ENCODE data around the gene SYT5.
"Not testable (repeated sequence)": the region's sequence is repeated elsewhere in the genome, so short reads cannot be mapped to it uniquely, and the experiment has no call there.

The SYT5 gene

DNA sequence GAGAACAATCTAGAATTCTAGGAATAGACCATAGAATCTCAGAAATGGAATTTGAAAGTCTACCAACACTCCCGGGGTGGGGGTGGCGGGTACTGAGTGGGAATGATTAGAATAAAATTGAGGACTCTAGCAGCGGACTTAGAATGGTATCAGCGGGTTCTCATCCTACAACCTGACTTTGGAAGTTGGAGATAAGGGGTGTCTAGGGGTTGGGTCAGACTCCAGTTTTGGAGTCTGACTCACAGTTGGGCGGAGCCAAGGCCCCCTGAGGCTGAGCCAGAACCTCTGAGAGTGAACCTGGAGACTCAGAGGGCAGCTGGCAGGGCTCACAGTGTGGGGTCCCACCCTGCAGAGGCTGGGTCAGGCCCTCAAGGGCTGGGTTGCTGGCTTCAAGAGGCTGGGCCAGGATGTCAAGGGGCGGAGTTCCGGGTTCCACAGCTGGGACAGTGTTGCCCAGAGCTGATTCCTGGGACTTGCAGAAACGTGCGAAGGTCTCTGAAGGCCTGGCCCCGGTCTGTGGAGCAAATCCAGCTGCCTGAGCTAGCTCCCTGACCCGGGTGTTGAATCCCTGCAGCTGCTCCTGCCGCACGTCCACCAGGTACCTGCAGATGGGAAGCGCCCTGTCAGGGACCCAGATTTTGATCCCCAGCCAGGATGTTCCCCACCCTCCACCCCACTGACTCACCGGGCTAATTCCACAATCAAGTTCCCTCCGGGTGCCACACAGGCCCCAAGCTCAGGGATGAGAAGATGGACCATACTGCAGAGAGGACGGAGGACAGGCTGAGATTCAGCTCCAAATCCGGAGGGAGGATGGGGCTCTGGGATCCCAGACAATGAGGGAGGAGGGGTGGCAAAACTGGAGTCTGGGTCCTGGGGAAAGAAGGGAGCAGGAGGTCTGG is 21.0 kb downstream of the SYT5 start:
- TF ChIP-seq, protein P1, sequence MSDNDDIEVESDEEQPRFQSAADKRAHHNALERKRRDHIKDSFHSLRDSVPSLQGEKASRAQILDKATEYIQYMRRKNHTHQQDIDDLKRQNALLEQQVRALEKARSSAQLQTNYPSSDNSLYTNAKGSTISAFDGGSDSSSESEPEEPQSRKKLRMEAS (IDR thresholded peaks at IDR 0.05; ENCODE audit: low read depth, low read length): no peak
- TF ChIP-seq MYC (IDR thresholded peaks at IDR 0.05; ENCODE audit: low read depth, low read length) (no peak), POLR2A (IDR thresholded peaks at IDR 0.05; ENCODE audit: extremely low read depth, insufficient read length) (no peak)
- DNase-seq (ENCODE audit: low read depth): peak; percentile 44
- no peak overlapping the region for H3K4me3 ChIP-seq (ENCODE audit: low read depth, low read length)

DNA sequence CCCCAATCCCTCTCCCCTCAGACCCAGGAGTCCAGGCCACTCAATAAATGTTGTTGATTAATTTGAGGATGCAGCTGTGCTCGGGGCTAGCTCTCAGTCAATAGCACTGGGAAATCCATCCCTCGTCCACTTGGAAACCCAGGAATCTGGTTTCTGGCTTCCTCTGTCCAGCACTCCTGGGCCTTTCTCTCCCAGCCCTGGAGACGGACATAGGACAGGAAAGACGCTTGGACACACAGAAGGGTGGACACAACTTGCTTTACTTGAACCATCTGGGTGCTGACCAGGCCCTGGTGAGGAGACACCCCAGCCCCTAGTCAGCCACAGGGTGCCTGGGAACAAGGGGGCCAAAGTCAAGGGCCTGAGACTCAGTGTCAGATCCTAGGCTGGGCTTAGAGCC is 21.7 kb downstream of the SYT5 start:
- TF ChIP-seq, protein P1 (IDR thresholded peaks at IDR 0.05; ENCODE audit: low read depth, low read length): no peak
- TF ChIP-seq MYC (IDR thresholded peaks at IDR 0.05; ENCODE audit: low read depth, low read length): no peak
- no peak for TF ChIP-seq POLR2A (IDR thresholded peaks at IDR 0.05; ENCODE audit: extremely low read depth, insufficient read length)
- TF ChIP-seq, protein P2, sequence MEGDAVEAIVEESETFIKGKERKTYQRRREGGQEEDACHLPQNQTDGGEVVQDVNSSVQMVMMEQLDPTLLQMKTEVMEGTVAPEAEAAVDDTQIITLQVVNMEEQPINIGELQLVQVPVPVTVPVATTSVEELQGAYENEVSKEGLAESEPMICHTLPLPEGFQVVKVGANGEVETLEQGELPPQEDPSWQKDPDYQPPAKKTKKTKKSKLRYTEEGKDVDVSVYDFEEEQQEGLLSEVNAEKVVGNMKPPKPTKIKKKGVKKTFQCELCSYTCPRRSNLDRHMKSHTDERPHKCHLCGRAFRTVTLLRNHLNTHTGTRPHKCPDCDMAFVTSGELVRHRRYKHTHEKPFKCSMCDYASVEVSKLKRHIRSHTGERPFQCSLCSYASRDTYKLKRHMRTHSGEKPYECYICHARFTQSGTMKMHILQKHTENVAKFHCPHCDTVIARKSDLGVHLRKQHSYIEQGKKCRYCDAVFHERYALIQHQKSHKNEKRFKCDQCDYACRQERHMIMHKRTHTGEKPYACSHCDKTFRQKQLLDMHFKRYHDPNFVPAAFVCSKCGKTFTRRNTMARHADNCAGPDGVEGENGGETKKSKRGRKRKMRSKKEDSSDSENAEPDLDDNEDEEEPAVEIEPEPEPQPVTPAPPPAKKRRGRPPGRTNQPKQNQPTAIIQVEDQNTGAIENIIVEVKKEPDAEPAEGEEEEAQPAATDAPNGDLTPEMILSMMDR (IDR thresholded peaks at IDR 0.05; ENCODE audit: low read depth, low read length): no peak
- no peak overlapping the region for H3K4me3 ChIP-seq (ENCODE audit: low read depth, low read length)
- no peak for DNase-seq (ENCODE audit: low read depth)

DNA sequence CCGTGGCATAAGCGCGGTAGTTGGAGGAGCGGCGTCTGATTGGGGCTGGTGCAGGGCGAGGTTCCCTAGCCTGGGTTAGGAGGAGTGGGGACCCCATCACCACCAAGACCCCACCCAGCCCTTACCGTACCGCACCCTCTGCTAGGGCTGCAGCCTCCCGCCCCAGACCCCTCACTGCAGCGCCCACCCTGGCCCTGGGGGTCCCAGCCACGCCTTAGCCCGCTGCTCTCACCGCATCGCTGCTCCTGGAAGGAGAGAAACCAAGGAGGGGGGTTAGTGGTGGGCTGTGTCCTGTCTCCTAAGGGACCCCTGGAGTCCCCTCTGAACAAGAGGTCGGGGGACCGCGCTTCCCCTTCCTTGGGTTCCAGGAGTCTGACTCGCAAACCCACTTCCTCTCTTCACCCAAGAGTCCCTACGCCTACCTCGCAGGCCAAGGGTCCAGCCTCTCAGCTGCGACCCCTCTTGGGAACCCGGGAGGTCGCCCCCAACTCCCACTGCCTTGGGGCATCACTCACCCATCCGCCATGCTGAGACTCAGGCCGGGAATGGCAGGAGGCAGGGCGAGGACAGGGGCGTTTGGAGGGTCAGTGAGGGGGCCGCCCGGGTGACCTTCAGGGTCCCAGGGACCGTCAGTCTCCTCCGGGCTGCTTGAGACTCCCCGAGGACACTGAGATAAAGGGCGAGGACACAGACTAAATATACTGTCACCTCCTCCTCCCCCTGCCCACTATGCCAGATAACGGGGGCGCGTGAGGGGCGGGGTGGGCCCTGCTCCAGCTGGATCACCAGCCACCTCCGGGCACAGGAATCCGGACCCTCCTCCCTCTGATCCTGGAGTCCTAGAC is 22.8 kb downstream of the SYT5 start, which contains the start of gene TNNI3:
TNNI3 (minus strand) TSS at position 669 of the 845 bp plus-strand sequence; CDS start at position 526, 143 bp downstream.
- TF ChIP-seq POLR2A (IDR thresholded peaks at IDR 0.05; ENCODE audit: extremely low read depth, insufficient read length): no peak
- no peak for TF ChIP-seq MYC (IDR thresholded peaks at IDR 0.05; ENCODE audit: low read depth, low read length)
- TF ChIP-seq, protein P2 (IDR thresholded peaks at IDR 0.05; ENCODE audit: low read depth, low read length): no peak
- TF ChIP-seq, protein P1 (IDR thresholded peaks at IDR 0.05; ENCODE audit: low read depth, low read length): no peak
- no peak within 1 kb of the TSS for H3K4me3 ChIP-seq (ENCODE audit: low read depth, low read length)
- no peak for DNase-seq (ENCODE audit: low read depth)

DNA sequence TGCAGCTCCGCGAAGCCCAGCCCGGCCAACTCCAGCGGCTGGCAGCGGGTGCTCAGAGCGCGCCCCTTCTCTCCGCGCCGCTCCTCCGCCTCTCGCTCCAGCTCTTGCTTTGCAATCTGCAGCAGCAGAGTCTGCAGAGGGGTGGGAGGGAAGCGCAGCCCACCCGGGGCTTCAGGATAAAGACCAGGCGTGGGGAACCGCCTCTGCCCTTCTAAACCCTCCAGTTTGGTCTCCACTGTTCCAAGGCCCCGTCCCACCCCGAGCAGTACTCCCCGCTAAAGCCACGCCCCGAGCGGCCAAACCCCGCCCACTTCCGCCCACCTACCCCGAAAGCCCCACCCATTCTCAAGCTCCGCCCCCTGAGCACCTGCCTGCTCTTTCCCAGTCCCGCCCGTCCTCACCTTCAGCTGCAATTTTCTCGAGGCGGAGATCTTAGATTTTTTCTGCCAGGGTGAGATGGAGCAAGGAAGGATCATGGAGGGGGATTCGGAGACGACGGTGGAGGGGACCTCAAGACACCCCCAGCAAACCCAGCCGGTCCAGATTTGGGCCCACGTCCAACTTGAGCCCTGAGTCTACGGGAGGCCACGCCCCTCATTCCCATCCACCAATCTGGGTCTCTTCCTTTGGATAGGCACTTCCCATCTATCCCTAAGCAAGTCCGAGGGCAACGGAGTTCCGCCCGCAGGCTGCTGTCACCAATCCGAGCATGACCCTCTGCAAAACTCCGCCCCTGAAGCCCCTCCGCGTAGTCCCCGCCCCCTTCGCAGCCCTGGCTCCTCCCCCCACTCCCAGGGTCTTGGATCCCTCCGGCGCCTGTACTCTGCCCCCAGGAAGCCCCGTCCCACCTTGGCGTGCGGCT is 23.7 kb downstream of the SYT5 start:
- TF ChIP-seq POLR2A (IDR thresholded peaks at IDR 0.05; ENCODE audit: extremely low read depth, insufficient read length) (no peak), MYC (IDR thresholded peaks at IDR 0.05; ENCODE audit: low read depth, low read length) (no peak)
- TF ChIP-seq, protein P2 (IDR thresholded peaks at IDR 0.05; ENCODE audit: low read depth, low read length): no peak
- TF ChIP-seq, protein P1 (IDR thresholded peaks at IDR 0.05; ENCODE audit: low read depth, low read length): no peak
- DNase-seq (ENCODE audit: low read depth): no peak
- no peak overlapping the region for H3K4me3 ChIP-seq (ENCODE audit: low read depth, low read length)

DNA sequence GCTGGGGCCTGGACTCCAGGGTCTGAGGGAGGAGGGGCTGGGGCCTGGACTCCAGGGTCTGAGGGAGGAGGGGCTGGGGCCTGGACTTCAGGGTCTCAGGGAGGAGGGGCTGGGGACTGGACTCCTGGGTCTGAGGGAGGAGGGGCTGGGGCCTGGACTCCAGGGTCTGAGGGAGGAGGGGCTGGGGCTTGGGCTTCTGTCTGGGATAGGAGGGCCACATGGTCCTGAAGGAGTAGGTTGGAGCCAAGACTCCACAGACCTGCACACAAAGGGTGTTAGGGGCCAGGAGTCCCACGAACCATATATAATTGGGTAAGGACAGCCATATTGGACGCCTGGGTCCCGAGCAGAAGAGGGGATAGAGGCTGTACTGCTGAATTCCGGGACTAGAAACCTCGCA is 24.3 kb downstream of the SYT5 start:
- not testable (repeated sequence) for DNase-seq (ENCODE audit: low read depth); H3K4me3 ChIP-seq (ENCODE audit: low read depth, low read length)

DNA sequence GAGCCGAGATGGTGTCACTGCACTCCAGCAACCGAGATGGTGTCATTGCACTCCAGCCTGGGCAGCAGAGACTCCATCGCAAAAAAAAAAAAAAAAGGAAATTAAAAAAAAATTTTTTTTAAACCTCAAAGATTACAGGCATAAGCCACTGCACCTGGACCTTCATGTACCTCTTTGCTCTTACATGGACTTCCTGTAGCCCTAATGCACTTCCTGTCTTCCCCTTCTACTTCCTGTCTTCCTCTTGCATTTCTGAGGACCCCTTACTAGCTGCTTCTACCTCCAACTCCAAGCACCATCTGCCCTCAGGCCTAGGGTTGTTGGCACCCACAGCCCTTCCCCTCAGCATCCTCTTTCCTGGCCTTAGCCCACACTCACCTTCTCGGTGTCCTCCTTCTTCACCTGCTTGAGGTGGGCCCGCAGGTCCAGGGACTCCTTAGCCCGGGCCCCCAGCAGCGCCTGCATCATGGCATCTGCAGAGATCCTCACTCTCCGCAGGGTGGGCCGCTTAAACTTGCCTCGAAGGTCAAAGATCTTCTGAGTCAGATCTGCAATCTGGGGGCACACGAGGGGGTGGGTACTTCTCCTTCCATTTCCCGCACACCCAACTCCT is 26.3 kb downstream of the SYT5 start:
- H3K4me3 ChIP-seq (ENCODE audit: low read depth, low read length): no peak overlapping the region
- DNase-seq (ENCODE audit: low read depth): no peak
- TF ChIP-seq MYC (IDR thresholded peaks at IDR 0.05; ENCODE audit: low read depth, low read length): no peak
- TF ChIP-seq, protein P2 (IDR thresholded peaks at IDR 0.05; ENCODE audit: low read depth, low read length): no peak
- TF ChIP-seq POLR2A (IDR thresholded peaks at IDR 0.05; ENCODE audit: extremely low read depth, insufficient read length): no peak
- TF ChIP-seq, protein P1 (IDR thresholded peaks at IDR 0.05; ENCODE audit: low read depth, low read length): no peak

Data from NB4 (cell line).